T-helper 2 cell treated with Interferon-gamma antibody and Interleukin-4, amounts not matched to agents 100 ng/mL and 5 ng/mL, for 36 hours (primary cell): Measurements from ENCODE around the gene OGG1. TPM values are rescaled to one million over a fixed set of nuclear protein-coding genes. Genes with fewer than 3 reads are reported as not detected.

ENCODE experiments used
- total RNA-seq: library from RNA; stranded (reverse); gene quantifications from 2 replicates; pipeline ENCODE4 v1.2.3, GENCODE V29; 2022

The OGG1 gene
- total RNA-seq, 1 donor from 2014 or later, result 40.1 TPM

Other genes with a start within 250 kb of the OGG1 start
- gene LHFPL4, start 196.1 kb upstream of the OGG1 start, total RNA-seq, result not detected in 2 replicates
- 45.1 and 45.5 TPM in 2 replicates for gene MTMR14, start 100.4 kb upstream of the OGG1 start, total RNA-seq
- gene CPNE9, start 46.1 kb upstream of the OGG1 start, total RNA-seq, result 0.20 and 0.36 TPM in 2 replicates
- gene BRPF1, start 18.2 kb upstream of the OGG1 start, total RNA-seq, result 41.9 and 44.2 TPM in 2 replicates
- gene CAMK1, start 20.0 kb downstream of the OGG1 start, total RNA-seq, result 46.7 and 50.6 TPM in 2 replicates
- gene TADA3, start 42.5 kb downstream of the OGG1 start, total RNA-seq, result 84.3 and 85.7 TPM in 2 replicates
- gene ARPC4, start 43.1 kb downstream of the OGG1 start, total RNA-seq, result 295 and 297 TPM in 2 replicates
- 66.6 and 71.2 TPM in 2 replicates for gene TTLL3, start 60.3 kb downstream of the OGG1 start, total RNA-seq
- gene RPUSD3, start 94.1 kb downstream of the OGG1 start, total RNA-seq, result 50.4 and 54.1 TPM in 2 replicates
- not detected in 2 replicates for gene CIDEC, start 130.3 kb downstream of the OGG1 start, total RNA-seq
- 23.5 and 25.3 TPM in 2 replicates for gene JAGN1, start 140.7 kb downstream of the OGG1 start, total RNA-seq
- 0.36 and 0.70 TPM in 2 replicates for gene IL17RE, start 152.9 kb downstream of the OGG1 start, total RNA-seq
- 0.23 and 0.34 TPM in 2 replicates for gene IL17RC, start 167.1 kb downstream of the OGG1 start, total RNA-seq
- 16.0 and 20.2 TPM in 2 replicates for gene CRELD1, start 183.9 kb downstream of the OGG1 start, total RNA-seq
- gene PRRT3, start 202.5 kb downstream of the OGG1 start, total RNA-seq, result 6.2 TPM in 2 replicates
- gene EMC3, start 236.9 kb downstream of the OGG1 start, total RNA-seq, result 53.5 TPM in 2 replicates